Measurements from ENCODE around the gene ATP8B4.

ATP8B4 gene

DNA sequence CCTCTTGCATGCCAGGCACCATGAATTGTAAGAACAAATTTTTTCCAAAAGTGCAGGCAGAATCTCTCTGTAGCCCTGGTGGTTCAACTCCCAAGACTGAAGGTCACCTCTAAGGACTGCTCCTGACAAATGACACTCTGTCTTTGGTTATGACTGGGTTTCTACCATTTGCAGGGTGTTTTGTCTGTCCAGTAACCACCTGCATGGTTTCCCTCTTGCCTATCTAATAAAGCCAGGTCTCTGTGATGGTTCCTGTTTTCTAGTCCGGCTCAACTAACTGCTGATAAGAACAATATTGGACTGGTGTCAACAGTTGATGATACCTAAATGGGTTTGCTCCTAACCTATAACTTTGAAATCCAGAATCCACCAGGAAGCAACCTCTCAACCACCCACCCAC, 43.7 kb downstream of the ATP8B4 start:
- Histone ChIP-seq H3K36me3 (ENCODE audit: low read length) (no peaks in the 10 kb centered on the region), H3K79me2 (ENCODE audit: insufficient read depth, low read length) (no peaks in the 10 kb centered on the region), H3K4me2 (ENCODE audit: low read depth, low read length, poor library complexity, severe bottlenecking) (no peak overlapping the region)

GRCh38 chr15:50071551-50072258, 47.3 kb downstream of the ATP8B4 start:
- no peak overlapping the region for H3K4me2 ChIP-seq (ENCODE audit: low read depth, low read length, poor library complexity, severe bottlenecking)
- H3K4me3 ChIP-seq (ENCODE audit: insufficient read depth, low read length, poor library complexity, severe bottlenecking): no peak overlapping the region
- H3K9ac ChIP-seq (ENCODE audit: low read length): no peak overlapping the region
- no peak overlapping the region for H3K27ac ChIP-seq (ENCODE audit: low read depth, low read length)
- TF ChIP-seq EZH2phosphoT487 (conservative IDR thresholded peaks at IDR 0.05; ENCODE audit: low read length): no peak
- TF ChIP-seq CTCF (IDR thresholded peaks at IDR 0.05; ENCODE audit: insufficient read depth, low read length, poor library complexity, severe bottlenecking): no peak
- H3K9me3 ChIP-seq (ENCODE audit: insufficient read depth, low read length): no peaks in the 10 kb centered on the region
- H3K27me3 ChIP-seq (ENCODE audit: low read length): no peaks in the 10 kb centered on the region
- no peaks in the 10 kb centered on the region for H3K36me3 ChIP-seq (ENCODE audit: low read length)
- no peaks in the 10 kb centered on the region for H3K79me2 ChIP-seq (ENCODE audit: insufficient read depth, low read length)
- H2AFZ ChIP-seq (ENCODE audit: low read depth, low read length, severe bottlenecking): no peak overlapping the region
- H3F3A ChIP-seq (ENCODE audit: insufficient read depth): no peaks in the 10 kb centered on the region
- no peaks in the 10 kb centered on the region for H4K20me1 ChIP-seq (ENCODE audit: low read depth, low read length)
- no peaks in the 10 kb centered on the region for H3K9me2 ChIP-seq (replicated peaks; ENCODE audit: insufficient read depth, low read length)

More for the DNA sequence above, 43.7 kb downstream of the ATP8B4 start:
- Histone ChIP-seq H3K27ac (ENCODE audit: low read depth, low read length) (no peak overlapping the region), H3F3A (ENCODE audit: insufficient read depth) (no peaks in the 10 kb centered on the region), H2AFZ (ENCODE audit: low read depth, low read length, severe bottlenecking) (no peak overlapping the region), H3K9me3 (ENCODE audit: insufficient read depth, low read length) (no peaks in the 10 kb centered on the region), H3K4me3 (ENCODE audit: insufficient read depth, low read length, poor library complexity, severe bottlenecking) (no peak overlapping the region), H4K20me1 (ENCODE audit: low read depth, low read length) (no peaks in the 10 kb centered on the region), H3K9me2 (replicated peaks; ENCODE audit: insufficient read depth, low read length) (no peaks in the 10 kb centered on the region), H3K9ac (ENCODE audit: low read length) (no peak overlapping the region), H3K27me3 (ENCODE audit: low read length) (no peaks in the 10 kb centered on the region)
- no peak for TF ChIP-seq CTCF (IDR thresholded peaks at IDR 0.05; ENCODE audit: insufficient read depth, low read length, poor library complexity, severe bottlenecking)
- TF ChIP-seq EZH2phosphoT487 (conservative IDR thresholded peaks at IDR 0.05; ENCODE audit: low read length): no peak

GRCh38 chr15:50068016-50068415, 51.0 kb downstream of the ATP8B4 start:
- H3F3A ChIP-seq (ENCODE audit: insufficient read depth): no peaks in the 10 kb centered on the region
- H4K20me1 ChIP-seq (ENCODE audit: low read depth, low read length): no peaks in the 10 kb centered on the region
- H3K79me2 ChIP-seq (ENCODE audit: insufficient read depth, low read length): no peaks in the 10 kb centered on the region
- H3K27ac ChIP-seq (ENCODE audit: low read depth, low read length): no peak overlapping the region
- no peaks in the 10 kb centered on the region for H3K9me2 ChIP-seq (replicated peaks; ENCODE audit: insufficient read depth, low read length)
- no peaks in the 10 kb centered on the region for H3K36me3 ChIP-seq (ENCODE audit: low read length)
- H3K4me2 ChIP-seq (ENCODE audit: low read depth, low read length, poor library complexity, severe bottlenecking): no peak overlapping the region
- H2AFZ ChIP-seq (ENCODE audit: low read depth, low read length, severe bottlenecking): no peak overlapping the region
- H3K4me3 ChIP-seq (ENCODE audit: insufficient read depth, low read length, poor library complexity, severe bottlenecking): no peak overlapping the region
- H3K27me3 ChIP-seq (ENCODE audit: low read length): no peaks in the 10 kb centered on the region
- TF ChIP-seq EZH2phosphoT487 (conservative IDR thresholded peaks at IDR 0.05; ENCODE audit: low read length) (no peak), CTCF (IDR thresholded peaks at IDR 0.05; ENCODE audit: insufficient read depth, low read length, poor library complexity, severe bottlenecking) (no peak)
- H3K9me3 ChIP-seq (ENCODE audit: insufficient read depth, low read length): no peaks in the 10 kb centered on the region
- no peak overlapping the region for H3K9ac ChIP-seq (ENCODE audit: low read length)

All from SU-DHL-6 (cell line).